ENCODE measurements around the gene SELENON.

Gene SELENON

DNA sequence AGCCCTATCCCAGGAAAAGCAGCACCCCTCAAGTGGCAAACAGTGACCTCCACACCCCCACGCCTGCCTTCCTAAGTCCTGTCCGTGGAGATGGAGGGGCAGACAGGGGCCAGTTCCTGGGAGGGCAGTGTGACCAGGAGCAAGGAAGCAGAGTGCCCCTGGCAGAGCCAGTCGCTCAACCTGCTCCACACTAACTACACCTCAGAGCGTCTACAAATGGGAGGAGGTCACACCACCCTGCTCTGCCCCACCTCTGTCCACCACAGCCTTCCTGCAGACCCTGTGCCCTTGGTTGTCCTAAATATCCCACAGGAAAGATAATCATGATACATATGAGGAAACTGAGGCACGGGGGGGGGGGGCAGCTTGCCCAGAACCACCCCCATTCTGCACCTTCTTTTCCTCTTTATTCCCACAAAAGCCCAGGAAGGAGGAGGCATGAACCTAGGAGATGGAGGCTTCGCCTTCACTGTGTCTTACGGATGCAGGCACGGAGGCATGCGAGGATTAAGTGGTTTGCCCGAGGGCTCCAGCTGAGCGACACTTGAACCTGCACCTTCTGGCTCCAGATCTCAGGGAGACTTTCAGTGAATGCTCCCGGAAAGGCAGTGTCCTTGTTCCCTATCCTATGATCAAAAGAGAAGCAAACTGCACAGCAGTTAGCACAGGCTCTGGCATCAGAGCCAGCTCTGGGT is 42.7 kb upstream of the SELENON start:
- DNase-seq (ENCODE audit: low read depth in 2 of 2): no peak
- TF ChIP-seq, protein P1, sequence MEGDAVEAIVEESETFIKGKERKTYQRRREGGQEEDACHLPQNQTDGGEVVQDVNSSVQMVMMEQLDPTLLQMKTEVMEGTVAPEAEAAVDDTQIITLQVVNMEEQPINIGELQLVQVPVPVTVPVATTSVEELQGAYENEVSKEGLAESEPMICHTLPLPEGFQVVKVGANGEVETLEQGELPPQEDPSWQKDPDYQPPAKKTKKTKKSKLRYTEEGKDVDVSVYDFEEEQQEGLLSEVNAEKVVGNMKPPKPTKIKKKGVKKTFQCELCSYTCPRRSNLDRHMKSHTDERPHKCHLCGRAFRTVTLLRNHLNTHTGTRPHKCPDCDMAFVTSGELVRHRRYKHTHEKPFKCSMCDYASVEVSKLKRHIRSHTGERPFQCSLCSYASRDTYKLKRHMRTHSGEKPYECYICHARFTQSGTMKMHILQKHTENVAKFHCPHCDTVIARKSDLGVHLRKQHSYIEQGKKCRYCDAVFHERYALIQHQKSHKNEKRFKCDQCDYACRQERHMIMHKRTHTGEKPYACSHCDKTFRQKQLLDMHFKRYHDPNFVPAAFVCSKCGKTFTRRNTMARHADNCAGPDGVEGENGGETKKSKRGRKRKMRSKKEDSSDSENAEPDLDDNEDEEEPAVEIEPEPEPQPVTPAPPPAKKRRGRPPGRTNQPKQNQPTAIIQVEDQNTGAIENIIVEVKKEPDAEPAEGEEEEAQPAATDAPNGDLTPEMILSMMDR (IDR thresholded peaks at IDR 0.05; ENCODE audit: low read depth, low read length): no peak
- no peak overlapping the region for H3K4me3 ChIP-seq (replicated peaks in 1 of 2; ENCODE audit: low read depth in 2 of 2, low read length in 2 of 2)

DNA sequence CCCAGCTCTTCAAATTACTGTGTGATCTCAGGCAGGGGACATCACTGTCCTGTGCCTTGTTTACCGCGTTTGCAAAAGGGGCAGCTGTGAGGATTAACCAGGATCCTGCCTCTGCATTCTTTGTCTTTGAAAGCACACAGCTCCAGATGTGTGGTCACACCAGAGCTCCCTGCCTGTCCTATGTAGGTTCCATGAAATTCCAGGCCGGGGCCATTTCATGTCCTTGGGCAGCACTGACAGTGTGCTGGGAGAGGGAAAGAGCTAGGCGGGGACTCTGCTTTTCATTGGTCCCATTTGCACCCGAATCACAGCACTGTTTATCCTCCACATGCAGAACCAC is 42.2 kb upstream of the SELENON start:
- H3K4me3 ChIP-seq (replicated peaks in 1 of 2; ENCODE audit: low read depth in 2 of 2, low read length in 2 of 2): no peak overlapping the region
- TF ChIP-seq, protein P1 (IDR thresholded peaks at IDR 0.05; ENCODE audit: low read depth, low read length): no peak
- DNase-seq (ENCODE audit: low read depth in 2 of 2): no peak

DNA sequence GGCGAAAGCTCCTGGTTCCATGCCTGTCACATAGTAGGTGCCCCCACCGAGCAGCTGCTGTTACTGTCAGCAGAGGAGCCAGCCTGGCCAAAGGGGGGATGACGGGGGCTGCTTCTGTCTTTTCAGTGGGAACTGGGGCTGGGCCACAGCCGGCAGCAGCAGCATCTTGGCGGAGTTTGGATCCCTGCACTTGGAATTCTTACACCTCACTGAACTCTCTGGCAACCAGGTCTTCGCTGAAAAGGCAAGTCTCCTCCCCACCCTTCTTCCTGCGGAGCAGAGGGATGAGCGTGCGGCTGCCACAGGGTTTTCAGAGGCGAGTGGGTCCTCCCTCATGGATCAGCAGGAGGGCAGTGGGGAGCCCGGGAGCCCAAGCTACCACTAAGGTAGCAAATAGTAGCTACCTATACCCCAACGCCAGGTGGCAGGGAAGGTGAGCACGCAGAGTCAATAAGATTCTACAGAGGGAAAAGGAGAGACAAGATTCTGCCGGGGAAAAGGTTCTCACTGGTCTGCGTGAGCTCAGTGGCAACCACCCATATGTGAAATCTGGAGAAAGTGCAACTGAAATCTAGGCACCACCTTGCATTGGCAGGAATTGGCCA is 41.4 kb upstream of the SELENON start:
- TF ChIP-seq, protein P1 (IDR thresholded peaks at IDR 0.05; ENCODE audit: low read depth, low read length): no peak
- no peak overlapping the region for H3K4me3 ChIP-seq (replicated peaks in 1 of 2; ENCODE audit: low read depth in 2 of 2, low read length in 2 of 2)
- DNase-seq (ENCODE audit: low read depth in 2 of 2): no peak

DNA sequence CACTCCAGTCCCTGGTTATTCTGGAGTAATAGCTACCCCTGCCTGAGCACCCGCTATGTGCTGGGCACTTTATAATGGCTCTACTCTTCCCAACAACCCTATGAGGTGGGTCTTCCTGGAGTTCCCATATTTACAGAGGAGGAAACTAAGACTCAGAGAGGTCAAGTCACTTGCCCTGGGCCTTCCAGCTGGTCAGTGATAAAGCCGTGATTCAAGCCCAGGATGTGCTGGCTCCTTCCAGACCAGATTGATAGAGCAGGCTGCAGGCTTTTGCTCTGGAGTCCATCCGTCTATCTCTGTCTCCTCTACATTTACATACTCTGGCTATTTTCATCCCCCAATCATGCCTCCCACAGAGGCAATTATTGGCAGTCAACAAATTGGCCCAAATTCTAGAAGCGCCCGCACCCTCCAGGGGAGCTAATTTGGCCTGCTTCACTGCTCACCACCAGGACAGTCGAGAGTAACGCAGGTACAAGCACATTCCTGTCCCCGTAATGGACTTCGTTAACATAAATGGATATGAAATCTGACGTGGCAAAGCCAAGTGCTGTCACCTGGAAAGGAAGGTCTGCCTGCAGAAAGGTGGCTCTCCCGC is 39.8 kb upstream of the SELENON start:
- no peak for DNase-seq (ENCODE audit: low read depth in 2 of 2)
- no peak overlapping the region for H3K4me3 ChIP-seq (replicated peaks in 1 of 2; ENCODE audit: low read depth in 2 of 2, low read length in 2 of 2)
- TF ChIP-seq, protein P1 (IDR thresholded peaks at IDR 0.05; ENCODE audit: low read depth, low read length): no peak

DNA sequence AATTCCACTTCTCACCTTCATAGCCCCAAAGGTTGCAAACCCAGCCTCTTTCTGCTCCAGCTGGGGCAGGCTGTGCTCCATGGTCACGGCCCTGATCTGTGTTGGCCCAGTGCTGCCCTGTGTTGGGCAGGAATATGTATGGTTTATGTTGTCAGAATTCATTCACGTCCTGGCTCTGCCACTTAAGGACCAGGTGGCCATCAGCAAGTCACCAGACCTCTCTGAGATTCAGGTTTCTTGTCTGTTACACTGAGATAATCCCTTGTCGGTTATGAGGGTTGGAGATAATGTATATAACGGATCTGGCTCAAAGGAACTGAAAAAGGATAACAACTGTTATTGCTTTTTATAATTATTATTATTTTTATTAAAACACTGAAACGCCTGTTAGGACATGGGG is 39.1 kb upstream of the SELENON start:
- TF ChIP-seq, protein P1 (IDR thresholded peaks at IDR 0.05; ENCODE audit: low read depth, low read length): no peak
- no peak overlapping the region for H3K4me3 ChIP-seq (replicated peaks in 1 of 2; ENCODE audit: low read depth in 2 of 2, low read length in 2 of 2)
- DNase-seq (ENCODE audit: low read depth in 2 of 2): no peak

DNA sequence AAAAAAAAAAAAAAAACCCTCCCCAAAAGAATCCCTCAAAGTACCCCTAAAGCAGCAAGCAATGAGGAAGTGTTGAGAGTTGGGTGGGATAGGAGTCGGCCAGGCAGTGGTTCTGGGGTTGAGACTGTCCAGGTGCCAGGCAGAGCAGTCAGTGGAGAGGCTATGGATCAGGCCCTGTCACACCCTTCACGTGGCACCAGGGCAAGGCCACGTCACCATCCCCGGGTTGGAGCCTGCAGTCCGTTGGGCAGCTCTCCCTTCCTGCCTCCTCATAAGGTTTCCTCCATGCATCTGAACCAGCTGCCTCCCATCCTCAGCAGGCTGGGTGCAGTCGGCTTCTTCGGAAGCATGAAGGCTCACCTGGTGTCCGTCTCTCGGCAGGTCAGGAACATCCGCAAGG is 36.5 kb upstream of the SELENON start:
- no peak overlapping the region for H3K4me3 ChIP-seq (replicated peaks in 1 of 2; ENCODE audit: low read depth in 2 of 2, low read length in 2 of 2)
- TF ChIP-seq, protein P1 (IDR thresholded peaks at IDR 0.05; ENCODE audit: low read depth, low read length): no peak
- no peak for DNase-seq (ENCODE audit: low read depth in 2 of 2)

Measured in cardiac fibroblast (primary cell).